Keratinocyte (primary cell): ENCODE results near the gene TAS2R46. TPM values are rescaled to one million over a fixed set of nuclear protein-coding genes. Genes with fewer than 3 reads are reported as not detected.

ENCODE experiments used
- DNase-seq: peaks from one replicate; pipeline ENCODE4 v3.0.0-alpha.2; 2011; ENCODE audit warnings: low read depth, missing footprints, low spot score
- FAIRE-seq: peaks from 2 replicates; lab custom pipeline; 2011; peaks lifted over from hg19 to GRCh38; lab: Jason Lieb, UNC
- H2AFZ ChIP-seq: 2 replicates; pipeline ENCODE4 v1.6.0; 2012; ENCODE audit warnings: low read length, control low read depth, inconsistent platforms; ENCODE audit not compliant: control insufficient read depth
- H3K27ac ChIP-seq: 2 replicates; pipeline ENCODE4 v1.5.1; 2011; ENCODE audit warnings: low read length; ENCODE audit not compliant: control insufficient read depth, insufficient read depth
- H3K27me3 ChIP-seq: 3 replicates; pipeline ENCODE4 v1.6.0; 2011; ENCODE audit warnings: low read length; ENCODE audit not compliant: control insufficient read depth, insufficient read depth; ENCODE audit errors: extremely low read depth
- H3K36me3 ChIP-seq, 2 experiments: 2 replicates in 1 of 2; 3 replicates in 1 of 2; pipeline ENCODE4 v1.5.1; 2011; ENCODE audit warnings: low read length in 2 of 2, mild to moderate bottlenecking in 1 of 2; ENCODE audit not compliant: control insufficient read depth in 2 of 2, insufficient read depth in 2 of 2; ENCODE audit errors: extremely low read depth in 1 of 2
- H3K4me1 ChIP-seq: 3 replicates; pipeline ENCODE4 v1.5.1; 2011; ENCODE audit warnings: low read length; ENCODE audit not compliant: control insufficient read depth, insufficient read depth; ENCODE audit errors: extremely low read depth
- H3K4me2 ChIP-seq: 3 replicates; pipeline ENCODE4 v1.6.0; 2011; ENCODE audit warnings: low read depth, low read length; ENCODE audit not compliant: control insufficient read depth, insufficient read depth; ENCODE audit errors: extremely low read depth
- H3K4me3 ChIP-seq, 3 experiments: fragments of 200-600 bp in 1 of 3; sonication (generic) in 1 of 3; 2 replicates in 2 of 3; 3 replicates in 1 of 3; pipeline ENCODE4 v1.5.1; 2011 to 2016; ENCODE audit warnings: low read length in 3 of 3, mild to moderate bottlenecking in 3 of 3, control low read depth in 2 of 3, inconsistent platforms in 1 of 3, low read depth in 1 of 3, mixed read lengths in 1 of 3, mixed run types in 1 of 3, moderate library complexity in 1 of 3; ENCODE audit not compliant: control insufficient read depth in 2 of 3, insufficient read depth in 2 of 3; ENCODE audit errors: extremely low read depth in 1 of 3
- H3K79me2 ChIP-seq: 2 replicates; pipeline ENCODE4 v1.6.0; 2012; ENCODE audit warnings: low read length; ENCODE audit not compliant: control insufficient read depth, insufficient read depth
- H3K9ac ChIP-seq: 3 replicates; pipeline ENCODE4 v1.6.0; 2011; ENCODE audit warnings: low read length; ENCODE audit not compliant: control insufficient read depth, insufficient read depth; ENCODE audit errors: extremely low read depth
- H3K9me1 ChIP-seq: 3 replicates; pipeline ENCODE4 v1.6.0; 2011; ENCODE audit warnings: low read length; ENCODE audit not compliant: control insufficient read depth, insufficient read depth; ENCODE audit errors: extremely low read depth
- H3K9me3 ChIP-seq: 2 replicates; pipeline ENCODE4 v1.5.1; 2012; ENCODE audit warnings: low read depth, low read length; ENCODE audit not compliant: control insufficient read depth
- H4K20me1 ChIP-seq: 3 replicates; pipeline ENCODE4 v1.6.0; 2011; ENCODE audit warnings: low read length; ENCODE audit not compliant: control insufficient read depth, insufficient read depth; ENCODE audit errors: extremely low read depth
- EZH2 ChIP-seq: IDR thresholded peaks from one replicate; pipeline ENCODE4 v1.6.1; 2012; ENCODE audit warnings: inconsistent platforms, mild to moderate bottlenecking, low read length, moderate library complexity
- dilution Hi-C: fragments of 300-500 bp; cut with MboI; formaldehyde crosslinking; loops from one replicate; pipeline ENCODE4 v1.7.0; 2020; ENCODE audit warnings: low sequenced_read_pairs; ENCODE audit not compliant: extremely low pct_ligation_motif_present
- polyA plus RNA-seq, 5 experiments: library from polyadenylated mRNA; depleted of rRNA in 3 of 5; stranded (reverse) in 3 of 5; stranded (forward) in 1 of 5; unstranded in 1 of 5; fragments of >200 nt; gene quantifications; 1 replicate in 1 of 5; 2 replicates in 3 of 5; 3 replicates in 1 of 5; pipeline versions ENCODE4 v1.2.1 to v1.2.3, GENCODE V29; 2011 to 2012; ENCODE audit warnings: missing spikeins in 2 of 5, low read depth in 1 of 5, low replicate concordance in 1 of 5
- TF ChIP-seq, protein P1 (sequence below), 3 experiments: IDR thresholded peaks in 1 of 3; conservative IDR thresholded peaks in 1 of 3; optimal IDR thresholded peaks in 1 of 3; 2 replicates in 2 of 3; 3 replicates in 1 of 3; pipeline versions ENCODE3 to v1.5.1; 2011; ENCODE audit warnings: low read length in 3 of 3, mild to moderate bottlenecking in 3 of 3, moderate library complexity in 2 of 3, control low read depth in 1 of 3, inconsistent platforms in 1 of 3; ENCODE audit not compliant: insufficient read depth in 2 of 3; ENCODE audit errors: extremely low read depth in 1 of 3

Gene TAS2R46
- polyA plus RNA-seq, 1 donor (not counting 4 experiments of a cell fraction or from before 2014, with no cell fraction given), result 0.10 TPM

DNA sequence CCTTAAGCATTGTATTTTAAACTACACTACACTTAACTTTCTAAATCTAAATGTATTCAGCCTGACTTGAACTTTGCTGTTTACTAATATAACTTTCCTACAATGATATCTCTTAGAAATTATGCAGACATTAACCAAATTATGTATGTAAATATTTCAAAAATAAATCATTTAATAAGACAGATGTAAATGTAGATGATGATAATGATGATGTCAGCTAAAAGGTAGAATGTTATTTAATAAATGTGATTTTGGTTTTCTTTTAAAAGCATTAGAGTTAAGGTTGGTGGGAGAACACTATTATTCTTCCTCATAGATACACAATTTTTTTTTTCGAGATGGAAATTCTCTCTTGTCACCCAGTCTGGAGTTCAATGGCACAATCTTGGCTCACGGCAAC lies 19.9 kb upstream of the TAS2R46 start:
- FAIRE-seq (no peak), DNase-seq (no peak)
- Histone ChIP-seq H3K36me3 (no peaks in the 10 kb centered on the region), H3K9me1 (no peaks in the 10 kb centered on the region), H3K27me3 (no peaks in the 10 kb centered on the region), H3K9ac (no peak overlapping the region), H3K27ac (no peak overlapping the region), H3K4me1 (no peaks in the 10 kb centered on the region), H3K4me2 (no peak overlapping the region), H3K79me2 (no peaks in the 10 kb centered on the region), H4K20me1 (no peaks in the 10 kb centered on the region), H3K9me3 (peaks cover 3% of the 10 kb centered on the region), H2AFZ (no peak overlapping the region), H3K4me3 (no peak overlapping the region)
- dilution Hi-C loops, result no loop called here
- no peak for TF ChIP-seq EZH2
- TF ChIP-seq, protein P1, sequence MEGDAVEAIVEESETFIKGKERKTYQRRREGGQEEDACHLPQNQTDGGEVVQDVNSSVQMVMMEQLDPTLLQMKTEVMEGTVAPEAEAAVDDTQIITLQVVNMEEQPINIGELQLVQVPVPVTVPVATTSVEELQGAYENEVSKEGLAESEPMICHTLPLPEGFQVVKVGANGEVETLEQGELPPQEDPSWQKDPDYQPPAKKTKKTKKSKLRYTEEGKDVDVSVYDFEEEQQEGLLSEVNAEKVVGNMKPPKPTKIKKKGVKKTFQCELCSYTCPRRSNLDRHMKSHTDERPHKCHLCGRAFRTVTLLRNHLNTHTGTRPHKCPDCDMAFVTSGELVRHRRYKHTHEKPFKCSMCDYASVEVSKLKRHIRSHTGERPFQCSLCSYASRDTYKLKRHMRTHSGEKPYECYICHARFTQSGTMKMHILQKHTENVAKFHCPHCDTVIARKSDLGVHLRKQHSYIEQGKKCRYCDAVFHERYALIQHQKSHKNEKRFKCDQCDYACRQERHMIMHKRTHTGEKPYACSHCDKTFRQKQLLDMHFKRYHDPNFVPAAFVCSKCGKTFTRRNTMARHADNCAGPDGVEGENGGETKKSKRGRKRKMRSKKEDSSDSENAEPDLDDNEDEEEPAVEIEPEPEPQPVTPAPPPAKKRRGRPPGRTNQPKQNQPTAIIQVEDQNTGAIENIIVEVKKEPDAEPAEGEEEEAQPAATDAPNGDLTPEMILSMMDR (optimal IDR thresholded peaks at IDR 0.05 in 1 of 3, IDR thresholded peaks at IDR 0.05 in 1 of 3, conservative IDR thresholded peaks at IDR 0.05 in 1 of 3; ENCODE audit: extremely low read depth in 1 of 3, insufficient read depth in 2 of 3, low read length in 3 of 3), result no peak

DNA sequence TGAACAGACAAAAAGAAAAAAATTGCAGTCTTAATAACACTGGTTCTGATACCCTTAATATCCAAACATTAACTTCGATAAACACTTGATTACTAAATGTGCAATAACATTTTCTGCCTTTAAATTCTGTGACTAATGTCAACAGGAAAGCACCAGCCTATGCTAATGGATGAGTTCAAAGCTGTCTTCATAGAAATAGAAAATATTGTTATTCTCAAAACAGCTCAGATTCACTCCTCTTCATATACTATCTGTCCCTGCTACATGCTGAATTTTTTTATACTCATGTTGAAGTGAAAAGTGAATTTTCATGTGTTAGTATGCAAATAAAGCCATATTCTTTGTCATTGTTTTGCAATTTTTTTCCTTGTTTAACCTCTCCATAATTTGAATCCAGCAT lies 16.2 kb upstream of the TAS2R46 start:
- Histone ChIP-seq H3K9ac (no peak overlapping the region), H3K36me3 (no peaks in the 10 kb centered on the region), H2AFZ (no peak overlapping the region), H3K9me3 (peaks cover 3% of the 10 kb centered on the region), H3K4me2 (no peak overlapping the region), H3K4me3 (no peak overlapping the region), H4K20me1 (no peaks in the 10 kb centered on the region), H3K27me3 (no peaks in the 10 kb centered on the region), H3K27ac (no peak overlapping the region), H3K79me2 (no peaks in the 10 kb centered on the region), H3K9me1 (no peaks in the 10 kb centered on the region), H3K4me1 (no peaks in the 10 kb centered on the region)
- FAIRE-seq (no peak), DNase-seq (no peak)
- dilution Hi-C loops, result no loop called here
- TF ChIP-seq, protein P1 (optimal IDR thresholded peaks at IDR 0.05 in 1 of 3, IDR thresholded peaks at IDR 0.05 in 1 of 3, conservative IDR thresholded peaks at IDR 0.05 in 1 of 3; ENCODE audit: extremely low read depth in 1 of 3, insufficient read depth in 2 of 3, low read length in 3 of 3), result no peak
- TF ChIP-seq EZH2, result no peak
